Hematopoietic multipotent progenitor cell (in vitro differentiated cells): ENCODE data around the gene KCNMB4. TPM values are rescaled to one million over a fixed set of nuclear protein-coding genes. Genes with fewer than 3 reads are reported as not detected.

ENCODE experiments used
- DNase-seq, 3 donors: peaks; one replicate each; pipeline ENCODE4 v3.0.0-alpha.2; 2011 to 2015; ENCODE audit warnings: low read depth in 2 of 3, low spot score in 2 of 3
- total RNA-seq: library from RNA; depleted of rRNA; stranded (reverse); fragments of >200 nt; gene quantifications from one replicate; pipeline ENCODE4 v1.2.3, GENCODE V29; 2012

KCNMB4 gene
- total RNA-seq, 1 donor, result 3.0 TPM

DNA sequence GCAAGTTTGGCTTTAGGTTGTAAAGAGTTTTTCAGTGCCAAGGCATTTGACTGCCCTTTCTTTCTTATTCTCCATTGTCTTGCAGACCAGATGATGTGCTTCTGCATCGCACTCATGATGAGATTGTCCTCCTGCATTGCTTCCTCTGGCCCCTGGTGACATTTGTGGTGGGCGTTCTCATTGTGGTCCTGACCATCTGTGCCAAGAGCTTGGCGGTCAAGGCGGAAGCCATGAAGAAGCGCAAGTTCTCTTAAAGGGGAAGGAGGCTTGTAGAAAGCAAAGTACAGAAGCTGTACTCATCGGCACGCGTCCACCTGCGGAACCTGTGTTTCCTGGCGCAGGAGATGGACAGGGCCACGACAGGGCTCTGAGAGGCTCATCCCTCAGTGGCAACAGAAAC, 64.3 kb downstream of the KCNMB4 start:
- DNase-seq, result no peak

DNA sequence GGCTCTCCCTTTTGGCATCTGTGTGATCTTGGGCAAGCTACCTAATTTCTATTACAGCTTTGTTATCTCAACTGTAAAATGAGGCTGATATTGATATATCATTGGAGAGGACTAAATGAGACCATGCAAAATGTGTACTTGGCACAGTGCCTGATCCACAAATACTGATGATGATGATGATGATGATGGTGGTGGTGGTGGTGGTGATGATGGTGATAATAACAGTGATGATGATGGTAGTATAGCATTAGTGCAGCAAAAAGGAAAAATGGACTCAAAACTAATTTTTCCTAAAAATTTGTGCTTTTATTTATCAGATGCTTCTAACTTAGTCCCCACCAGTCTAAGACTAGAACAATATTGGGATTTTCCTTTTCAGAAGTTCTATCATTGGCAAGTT, 70.7 kb downstream of the KCNMB4 start:
- no peak for DNase-seq

DNA sequence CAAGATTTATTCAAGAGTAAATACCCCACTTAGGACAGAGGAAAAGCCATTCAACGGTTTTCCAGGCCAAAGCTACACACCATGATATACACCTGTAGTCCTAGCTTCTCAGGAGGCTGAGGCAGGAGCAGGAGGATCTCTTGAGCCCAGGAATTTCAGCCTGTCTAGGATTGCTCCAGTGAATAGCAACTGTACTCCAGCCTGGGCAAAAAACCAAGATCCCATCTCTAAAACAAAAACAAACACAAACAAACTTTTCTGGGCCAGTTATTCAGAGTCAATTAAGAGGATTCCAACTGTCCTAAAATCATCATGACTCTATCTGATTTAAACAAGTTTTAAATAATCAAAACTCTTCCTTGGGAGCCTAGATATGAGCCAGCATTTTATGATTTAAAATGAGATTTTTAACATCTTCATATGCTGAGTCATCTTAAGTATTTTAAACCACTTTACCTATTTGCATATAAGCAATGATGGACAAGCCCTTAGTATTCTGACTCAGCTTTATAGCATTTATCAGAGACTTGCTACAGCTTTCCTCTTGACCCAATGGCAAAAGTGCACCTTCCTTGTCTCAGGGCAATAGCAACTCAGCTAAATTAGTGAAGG, 77.1 kb downstream of the KCNMB4 start:
- no peak for DNase-seq

DNA sequence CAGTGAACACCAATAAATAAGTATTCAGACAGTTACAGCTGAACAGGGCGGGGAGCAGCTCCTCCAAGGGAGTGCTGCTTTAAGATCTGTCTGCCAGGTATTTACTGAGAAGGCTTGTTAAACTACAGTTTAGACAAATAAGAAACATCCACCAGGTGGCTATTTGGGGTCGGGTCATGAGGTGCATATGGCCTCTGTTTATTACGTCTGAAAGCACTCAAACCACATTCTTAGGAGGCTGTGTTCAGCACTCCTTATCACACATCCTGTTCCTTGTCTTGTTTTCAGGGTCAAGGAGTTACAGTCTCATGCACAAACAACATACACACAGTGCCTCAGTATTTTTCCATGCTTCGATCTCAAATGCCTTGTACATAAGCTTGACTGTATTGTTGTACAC, 78.8 kb downstream of the KCNMB4 start:
- DNase-seq, result no peak

DNA sequence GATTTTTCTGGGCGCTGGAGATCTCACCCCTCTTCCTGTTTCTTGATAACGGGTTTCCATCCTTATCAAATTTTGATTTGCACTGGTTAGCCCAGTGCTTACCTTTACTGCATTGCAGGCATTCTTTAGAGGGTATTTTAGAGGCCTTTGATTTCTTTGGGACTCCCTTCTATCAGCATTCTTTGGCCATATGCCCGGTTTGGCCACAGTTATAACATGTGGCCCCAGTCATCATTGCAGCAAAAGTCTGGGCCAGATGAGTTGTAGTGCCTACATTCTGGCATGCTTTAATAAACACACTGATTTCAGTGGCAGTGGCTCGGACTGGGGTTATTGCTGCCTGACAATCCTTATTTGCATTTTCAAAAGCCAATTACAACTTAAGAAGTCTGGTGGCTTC, 82.3 kb downstream of the KCNMB4 start:
- DNase-seq, result no peak

DNA sequence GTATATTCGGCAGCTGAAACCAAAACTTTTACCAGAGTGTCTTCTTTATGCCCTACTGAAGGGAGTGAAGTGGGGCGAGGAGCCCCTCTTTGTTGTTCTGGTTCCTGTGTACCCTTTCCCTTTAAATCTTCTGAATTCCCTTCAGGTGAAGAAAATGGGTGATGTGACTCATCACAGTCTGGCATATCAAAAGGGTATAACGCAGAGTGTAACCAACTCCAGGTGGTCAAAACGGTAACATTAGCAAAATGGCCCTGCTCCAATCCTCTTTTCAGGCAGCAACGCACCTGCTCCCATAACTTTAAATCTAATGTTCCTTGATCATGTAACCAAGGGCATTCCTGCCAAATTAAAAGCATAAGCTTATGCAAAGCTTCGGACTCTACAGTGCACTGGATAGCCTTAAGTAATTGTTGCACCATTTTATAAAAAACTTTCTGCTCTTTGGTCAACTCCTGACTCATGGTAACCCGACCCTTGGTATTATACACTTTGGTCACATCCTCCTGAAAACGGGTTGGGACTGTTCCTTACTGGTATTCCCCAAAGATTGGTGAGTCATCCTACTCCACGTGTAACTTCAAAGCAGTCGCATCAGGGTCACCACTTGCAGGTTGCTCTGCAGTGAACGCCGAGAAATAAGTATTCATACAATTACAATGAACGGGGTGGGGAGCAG, 83.1 kb downstream of the KCNMB4 start:
- DNase-seq, result no peak

DNA sequence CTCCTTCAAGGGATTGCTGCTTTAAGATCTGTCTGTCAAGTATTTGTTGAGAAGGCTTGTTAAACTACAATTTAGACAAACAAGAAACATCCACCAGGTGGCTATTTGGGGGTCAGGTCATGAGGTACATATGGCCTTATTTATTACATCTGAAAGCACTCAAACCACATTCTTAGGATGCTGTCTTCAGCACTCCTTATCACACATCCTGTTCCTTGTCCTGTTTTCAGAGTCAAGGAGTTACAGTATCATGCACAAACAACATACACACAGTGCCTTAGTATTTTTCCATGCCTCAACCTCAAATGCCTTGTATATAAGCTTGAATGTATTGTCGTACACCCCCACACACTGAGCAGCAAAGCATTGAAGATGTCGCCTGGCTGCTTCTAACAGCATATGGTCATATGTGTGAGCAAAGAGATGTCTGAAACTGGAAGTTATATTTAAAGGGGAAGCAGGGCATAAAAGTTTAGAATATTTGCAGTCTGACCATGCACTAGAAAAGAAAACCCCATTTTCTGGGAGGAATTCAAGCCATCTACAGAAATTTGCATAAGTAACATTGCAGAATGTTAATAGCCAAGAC, 83.8 kb downstream of the KCNMB4 start:
- DNase-seq, result no peak

DNA sequence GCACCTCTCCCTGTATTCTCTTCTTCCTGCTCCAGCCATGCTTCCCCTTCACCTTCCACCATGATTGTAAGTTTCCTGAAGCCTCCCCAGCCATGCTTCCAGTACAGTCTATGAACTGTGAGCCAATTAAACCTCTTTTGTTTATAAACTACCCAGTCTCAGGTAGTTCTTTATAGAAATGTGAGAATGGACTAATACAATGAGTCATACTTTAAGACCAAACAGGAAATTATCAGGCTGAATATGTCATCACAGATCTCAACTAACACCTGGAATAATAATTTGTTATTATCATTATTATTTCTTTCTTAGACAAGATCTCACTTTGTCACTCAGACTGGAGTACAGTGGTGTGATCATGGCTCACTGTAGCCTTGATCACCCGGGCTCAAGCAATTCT, 85.4 kb downstream of the KCNMB4 start:
- DNase-seq, result no peak

DNA sequence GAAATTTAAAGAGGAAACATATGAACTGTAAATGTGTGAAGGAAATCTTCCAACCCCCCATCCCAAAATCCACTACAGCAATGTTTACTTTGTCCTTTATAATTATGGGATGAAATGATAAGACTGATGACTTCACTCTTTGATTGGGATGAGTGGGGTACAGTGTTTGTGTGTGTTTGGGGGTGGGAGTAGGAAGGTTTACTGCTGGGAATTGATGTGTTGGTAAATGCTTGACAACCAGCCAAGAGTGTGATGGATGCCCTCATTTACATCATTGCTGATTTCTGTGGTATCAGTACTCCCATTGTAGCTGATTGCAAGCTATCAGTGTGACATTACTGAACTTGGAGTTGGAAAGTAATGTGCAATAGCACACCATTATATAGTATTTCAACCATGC, 90.9 kb downstream of the KCNMB4 start:
- DNase-seq, result no peak

DNA sequence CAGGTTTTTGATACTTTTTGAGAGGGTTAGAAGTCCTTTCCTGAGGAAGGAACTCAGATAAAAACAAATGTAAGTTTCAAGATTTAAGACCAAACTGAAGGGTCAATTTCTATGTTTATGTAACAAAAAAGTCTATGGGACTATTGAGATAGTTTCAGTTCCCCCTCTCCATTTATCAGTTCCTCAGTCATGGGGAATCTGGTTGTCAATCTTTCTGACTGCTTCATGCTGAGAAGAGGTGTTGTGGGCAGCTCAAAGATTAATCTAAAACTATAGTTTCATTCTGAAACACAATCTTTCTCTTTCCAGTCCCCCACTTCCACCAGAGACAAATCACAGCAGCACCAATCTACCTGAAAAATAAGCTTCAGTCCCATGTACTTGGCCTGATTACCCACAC, 93.7 kb downstream of the KCNMB4 start:
- no peak for DNase-seq

DNA sequence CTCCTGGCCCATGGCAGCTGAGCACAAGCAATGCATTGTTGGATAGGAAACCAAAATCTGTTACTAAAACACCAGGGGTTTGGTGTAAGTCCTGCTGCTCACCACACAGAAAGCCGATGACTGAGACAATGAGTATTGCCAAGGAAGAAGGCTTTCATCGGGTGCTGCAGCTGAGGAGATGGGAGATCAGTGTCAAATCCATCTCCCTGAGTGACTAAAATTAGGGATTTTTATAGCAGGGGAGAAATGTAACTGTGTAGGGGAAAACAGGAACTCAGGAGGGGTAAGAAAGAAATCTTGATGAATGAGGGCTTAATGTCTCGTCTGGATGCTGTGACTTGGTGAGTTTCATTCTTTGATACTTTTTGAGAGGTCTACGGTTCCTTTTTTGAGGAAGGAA, 97.9 kb downstream of the KCNMB4 start:
- no peak for DNase-seq

DNA sequence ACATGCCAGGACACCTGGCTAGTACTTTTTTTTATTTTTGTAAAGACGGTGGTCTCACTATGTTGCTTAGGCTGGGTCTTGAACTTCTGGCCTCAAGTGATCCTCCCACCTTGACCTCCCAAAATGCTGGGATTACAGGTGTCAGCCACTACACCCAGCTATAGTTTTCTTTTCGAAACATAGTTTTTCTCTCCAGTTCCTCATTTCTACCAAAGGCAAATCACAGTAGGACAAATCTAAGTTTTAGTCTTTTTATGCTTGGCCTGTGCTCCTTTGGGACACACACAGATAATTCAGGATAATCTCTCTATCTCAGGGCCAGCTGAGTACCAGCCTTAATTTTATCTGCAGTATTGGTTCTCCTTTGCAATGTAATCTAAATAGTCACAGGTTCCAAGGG, 100.7 kb downstream of the KCNMB4 start:
- no peak for DNase-seq

DNA sequence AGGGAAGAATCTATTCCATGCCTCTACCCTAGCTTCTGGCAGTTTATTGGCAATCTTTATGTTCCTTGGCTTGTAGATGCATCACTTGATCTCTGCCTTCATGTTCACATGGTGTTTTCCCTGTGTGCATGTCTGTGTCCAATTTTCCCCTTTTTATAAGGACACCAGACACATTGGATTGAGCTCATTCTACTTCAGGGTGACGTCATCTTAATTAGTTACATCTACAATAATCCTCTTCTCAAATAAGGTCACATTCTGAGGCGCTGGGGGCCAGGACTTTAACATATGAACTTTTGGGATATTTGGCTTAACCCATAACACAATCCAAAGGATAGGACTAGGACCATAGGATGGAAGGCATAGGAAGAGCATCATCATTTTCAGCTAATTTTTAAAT, 101.4 kb downstream of the KCNMB4 start:
- no peak for DNase-seq

DNA sequence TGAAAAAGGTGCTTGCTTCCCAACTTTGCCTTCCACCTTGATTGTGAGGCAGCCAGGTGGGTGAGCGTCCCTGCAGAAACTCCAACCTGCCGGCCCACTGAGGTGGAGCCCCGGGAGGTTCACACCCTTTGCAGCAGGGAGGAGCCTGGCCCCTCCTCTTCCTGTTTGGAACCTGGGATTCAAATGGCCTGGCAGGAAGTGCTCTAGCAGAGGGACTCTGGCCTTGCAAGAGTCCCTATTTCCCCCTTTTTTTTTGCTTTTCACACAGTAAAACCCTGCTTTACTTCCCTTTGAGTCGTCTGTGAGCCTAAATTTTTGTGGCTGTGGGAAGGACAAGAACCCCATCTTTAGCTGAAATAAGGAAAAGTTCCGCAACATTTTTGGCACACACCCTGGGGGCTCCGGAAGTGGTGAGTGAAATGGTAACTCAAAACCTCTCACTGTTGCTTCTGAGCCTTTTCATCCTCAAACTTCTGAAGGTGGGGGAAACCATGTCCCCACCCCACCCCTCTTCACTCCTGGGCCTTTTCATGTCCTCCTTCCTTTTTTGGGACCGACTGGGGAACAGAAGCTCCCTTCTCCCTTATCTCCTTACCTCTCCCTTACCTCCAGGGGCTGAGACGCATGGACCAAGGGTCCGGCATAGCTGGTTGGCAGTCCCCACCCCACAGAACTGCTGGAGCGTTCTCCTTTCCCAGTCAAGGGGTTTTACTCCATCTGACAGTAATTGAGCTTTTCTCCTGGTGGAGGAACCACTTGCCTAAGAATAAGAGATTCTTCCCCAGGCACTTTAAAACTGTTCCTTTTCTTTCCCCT, 102.0 kb downstream of the KCNMB4 start:
- DNase-seq, result no peak

DNA sequence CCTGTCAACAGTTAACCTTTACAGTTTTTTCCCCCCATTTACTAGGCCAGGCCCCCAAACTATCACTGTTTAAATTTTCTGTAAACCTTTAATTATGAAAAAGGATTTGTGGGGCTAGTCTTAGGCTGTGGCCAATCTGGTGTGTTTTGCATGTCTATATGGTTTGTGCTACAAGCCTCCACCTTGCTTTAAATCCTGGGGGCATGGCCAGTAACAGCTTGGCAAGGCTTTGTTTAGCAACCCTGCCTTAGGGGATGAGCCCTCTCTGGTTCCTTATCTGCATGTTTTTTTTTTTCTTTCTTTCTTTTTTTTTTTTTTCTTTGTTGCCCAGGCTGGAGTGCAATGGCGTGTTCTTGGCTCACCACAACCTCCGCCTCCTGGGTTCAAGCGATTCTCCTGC, 102.7 kb downstream of the KCNMB4 start:
- DNase-seq, result no peak

DNA sequence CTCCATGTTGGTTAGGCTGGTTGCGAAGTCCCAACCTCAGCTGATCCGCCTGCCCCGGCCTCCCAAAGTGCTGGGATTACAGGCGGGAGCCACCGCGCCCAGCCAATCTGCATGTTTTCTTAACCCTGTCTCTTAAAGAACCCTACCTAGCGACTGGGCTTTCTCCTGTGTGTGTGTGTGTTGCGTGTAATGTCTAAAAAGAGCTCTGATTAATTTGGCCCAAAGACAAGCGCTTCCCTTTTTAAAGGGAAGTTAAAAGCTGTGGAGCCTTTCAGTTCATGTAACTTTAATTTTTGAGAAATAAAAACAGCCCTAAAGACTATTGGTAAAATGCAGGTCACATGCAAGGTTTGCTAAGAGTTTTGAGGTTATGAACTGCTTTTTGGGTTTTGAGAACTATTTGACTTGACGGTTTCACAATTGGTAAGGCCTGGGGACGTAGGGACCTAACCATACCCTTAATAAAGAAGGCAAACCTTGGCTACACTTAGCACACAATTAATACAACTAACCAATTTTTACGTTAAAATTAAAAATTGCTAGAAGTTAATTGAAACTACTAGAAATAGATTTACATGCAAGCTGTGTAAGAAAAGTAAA, 103.2 kb downstream of the KCNMB4 start:
- DNase-seq, result no peak

DNA sequence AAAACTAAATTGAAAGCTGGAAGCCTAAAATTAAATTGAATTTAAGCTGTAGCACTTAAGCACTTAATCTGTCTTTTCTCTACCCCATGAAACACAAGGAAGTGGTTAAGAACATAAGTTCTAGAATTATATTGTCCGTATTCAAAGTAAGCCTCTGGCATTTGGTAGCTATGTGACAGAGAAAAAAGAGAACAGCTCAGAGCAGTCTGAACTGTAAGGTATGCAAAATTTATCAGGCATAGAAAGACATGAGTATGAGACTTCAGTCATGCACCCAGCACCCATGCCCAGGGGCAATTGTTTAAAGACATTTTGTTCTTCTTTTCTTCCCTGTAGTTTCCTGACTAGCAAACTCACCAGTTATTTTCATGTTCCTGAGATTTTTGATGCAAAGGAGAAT, 116.7 kb downstream of the KCNMB4 start:
- DNase-seq, result no peak
